SK-N-SH (cell line): ENCODE results near the gene THUMPD2.

Experiments
- CHD2 ChIP-seq: fragments of 150-350 bp; IDR thresholded peaks from 2 replicates; pipeline ENCODE4 v1.6.1; 2018; ENCODE audit warnings: low read length; ENCODE audit not compliant: partially characterized antibody
- CTCF ChIP-seq: fragments of 200-600 bp; sonication (generic); IDR thresholded peaks from 2 replicates; pipeline ENCODE4 v1.6.1; 2017; ENCODE audit warnings: antibody characterized with exemption, mild to moderate bottlenecking, moderate library complexity
- FOSL2 ChIP-seq: IDR thresholded peaks from 2 replicates; pipeline ENCODE4 v1.4.0; 2012; ENCODE audit warnings: low read depth, mild to moderate bottlenecking, moderate library complexity, borderline replicate concordance
- MXI1 ChIP-seq: IDR thresholded peaks from 2 replicates; pipeline ENCODE4 v1.6.1; 2012; ENCODE audit warnings: mild to moderate bottlenecking, low read depth, low read length, improper control_type of control experiment
- POLR2AphosphoS5 ChIP-seq: IDR thresholded peaks from 2 replicates; pipeline ENCODE4 v1.6.1; 2012; ENCODE audit warnings: low read depth, low read length
- SIN3A ChIP-seq: IDR thresholded peaks from 2 replicates; pipeline ENCODE4 v1.6.1; 2012; ENCODE audit warnings: low read depth, mild to moderate bottlenecking, low read length, moderate library complexity, borderline replicate concordance

GRCh38 chr2:39717067-39717466 is 62.0 kb downstream of the THUMPD2 start:
- TF ChIP-seq CTCF (no peak), MXI1 (no peak), SIN3A (no peak), POLR2AphosphoS5 (no peak), CHD2 (no peak), FOSL2 (no peak)
